Osteocyte (in vitro differentiated cells): ENCODE measurements around the gene TCHHL1. TPM values are rescaled to one million over a fixed set of nuclear protein-coding genes. Genes with fewer than 3 reads are reported as not detected.

ENCODE experiments used
- DNase-seq: peaks from one replicate; pipeline ENCODE4 v3.0.0; 2021; ENCODE audit warnings: mixed read lengths; ENCODE audit not compliant: unreplicated experiment; ENCODE audit errors: extremely low spot score
- H3K27ac Mint-ChIP-seq: one replicate; pipeline ENCODE4 v1.8.0; 2021; ENCODE audit warnings: mild to moderate bottlenecking, mixed read lengths; ENCODE audit not compliant: unreplicated experiment
- H3K27me3 Mint-ChIP-seq: one replicate; pipeline ENCODE4 v1.8.0; 2021; ENCODE audit warnings: mixed read lengths; ENCODE audit not compliant: unreplicated experiment
- H3K36me3 Mint-ChIP-seq: one replicate; pipeline ENCODE4 v1.8.0; 2021; ENCODE audit warnings: mixed read lengths; ENCODE audit not compliant: unreplicated experiment
- H3K4me1 Mint-ChIP-seq: one replicate; pipeline ENCODE4 v1.8.0; 2021; ENCODE audit warnings: mixed read lengths; ENCODE audit not compliant: unreplicated experiment
- H3K4me3 Mint-ChIP-seq: one replicate; pipeline ENCODE4 v1.8.0; 2021; ENCODE audit warnings: mild to moderate bottlenecking, moderate library complexity, mixed read lengths; ENCODE audit not compliant: unreplicated experiment
- H3K9me3 Mint-ChIP-seq: one replicate; pipeline ENCODE4 v1.8.0; 2021; ENCODE audit warnings: mixed read lengths; ENCODE audit not compliant: unreplicated experiment
- CTCF ChIP-seq: fragments of 200-600 bp; sonication (generic); IDR thresholded peaks from 2 replicates; pipeline ENCODE4 v1.5.0; 2021; ENCODE audit warnings: antibody characterized with exemption, mild to moderate bottlenecking, moderate library complexity
- total RNA-seq: library from RNA; stranded (reverse); gene quantifications from 2 replicates; pipeline ENCODE4 v1.2.1, GENCODE V29; 2021

TCHHL1 gene
- total RNA-seq, 1 donor from 2014 or later: not detected

GRCh38 chr1:152107984-152108881 is 19.4 kb upstream of the TCHHL1 start:
- H3K4me3 Mint-ChIP-seq: no peak overlapping the region

GRCh38 chr1:152107031-152107983 is 18.4 kb upstream of the TCHHL1 start:
- peaks cover 19% of the 10 kb centered on the region for H3K27me3 Mint-ChIP-seq
- H3K27ac Mint-ChIP-seq: no peak overlapping the region
- no peak for DNase-seq
- H3K4me1 Mint-ChIP-seq: no peaks in the 10 kb centered on the region
- H3K4me3 Mint-ChIP-seq: no peak overlapping the region
- TF ChIP-seq CTCF: no peak
- H3K36me3 Mint-ChIP-seq: no peaks in the 10 kb centered on the region
- peaks cover 6% of the 10 kb centered on the region for H3K9me3 Mint-ChIP-seq

More at GRCh38 chr1:152107984-152108881, 19.4 kb upstream of the TCHHL1 start:
- H3K36me3 Mint-ChIP-seq: no peaks in the 10 kb centered on the region
- no peak for TF ChIP-seq CTCF
- H3K9me3 Mint-ChIP-seq: peaks cover 6% of the 10 kb centered on the region
- H3K27me3 Mint-ChIP-seq: peaks cover 19% of the 10 kb centered on the region
- H3K4me1 Mint-ChIP-seq: no peaks in the 10 kb centered on the region
- H3K27ac Mint-ChIP-seq: peak overlapping the region; percentile 57
- no peak for DNase-seq

GRCh38 chr1:152104854-152105253 is 16.0 kb upstream of the TCHHL1 start:
- H3K36me3 Mint-ChIP-seq: no peaks in the 10 kb centered on the region
- DNase-seq: no peak
- no peak overlapping the region for H3K4me3 Mint-ChIP-seq
- no peaks in the 10 kb centered on the region for H3K4me1 Mint-ChIP-seq
- peaks cover 38% of the 10 kb centered on the region for H3K27me3 Mint-ChIP-seq
- no peak overlapping the region for H3K27ac Mint-ChIP-seq
- H3K9me3 Mint-ChIP-seq: peaks cover 6% of the 10 kb centered on the region
- no peak for TF ChIP-seq CTCF

GRCh38 chr1:152096931-152097330 is 8.1 kb upstream of the TCHHL1 start:
- Mint-ChIP-seq H3K9me3 (no peaks in the 10 kb centered on the region), H3K4me3 (no peak overlapping the region), H3K27me3 (peaks cover 36% of the 10 kb centered on the region), H3K27ac (no peak overlapping the region), H3K36me3 (no peaks in the 10 kb centered on the region), H3K4me1 (no peaks in the 10 kb centered on the region)
- no peak for DNase-seq
- no peak for TF ChIP-seq CTCF

- H3K27ac Mint-ChIP-seq: no peak overlapping the region
- no peaks in the 10 kb centered on the region for H3K9me3 Mint-ChIP-seq
- no peak for DNase-seq
- H3K4me3 Mint-ChIP-seq: no peak overlapping the region
- no peak for TF ChIP-seq CTCF
- no peaks in the 10 kb centered on the region for H3K36me3 Mint-ChIP-seq
- peaks cover 17% of the 10 kb centered on the region for H3K27me3 Mint-ChIP-seq
- H3K4me1 Mint-ChIP-seq: no peaks in the 10 kb centered on the region
Observed at GRCh38 chr1:152086760-152087159, 2.1 kb downstream of the TCHHL1 start.
